ENCODE measurements around the gene NCAM2.

Gene NCAM2

GRCh38 chr21:21309510-21309909 is 311.3 kb downstream of the NCAM2 start:
- H3K4me1 ChIP-seq (ENCODE audit: insufficient read depth, low read length, severe bottlenecking), result no peaks in the 10 kb centered on the region
- H3K36me3 ChIP-seq (ENCODE audit: insufficient read depth, low read length), result no peaks in the 10 kb centered on the region
- no peak overlapping the region for H3K4me3 ChIP-seq (ENCODE audit: low read depth, low read length, poor library complexity, severe bottlenecking)
- H3K4me2 ChIP-seq (ENCODE audit: low read length), result no peak overlapping the region
- no peaks in the 10 kb centered on the region for H3K27me3 ChIP-seq (ENCODE audit: insufficient read depth, low read length)
- no peaks in the 10 kb centered on the region for H3K79me2 ChIP-seq (ENCODE audit: insufficient read depth, low read length)
- H3K27ac ChIP-seq (ENCODE audit: low read depth, low read length, poor library complexity, severe bottlenecking), result no peak overlapping the region
- H2AFZ ChIP-seq (ENCODE audit: low read length), result no peak overlapping the region
- no peaks in the 10 kb centered on the region for H3K9me3 ChIP-seq (ENCODE audit: low read length)
- no peaks in the 10 kb centered on the region for H3F3A ChIP-seq (ENCODE audit: insufficient read depth, low read length)
- no peaks in the 10 kb centered on the region for H4K20me1 ChIP-seq (ENCODE audit: insufficient read depth, low read length)
- H3K9me2 ChIP-seq (ENCODE audit: low read depth, low read length), result no peaks in the 10 kb centered on the region
- no peak overlapping the region for H3K9ac ChIP-seq (ENCODE audit: low read length)
- no peak for TF ChIP-seq EZH2 (IDR thresholded peaks at IDR 0.05; ENCODE audit: borderline replicate concordance, low read length)
- TF ChIP-seq CTCF (IDR thresholded peaks at IDR 0.05; ENCODE audit: low read length), result no peak

GRCh38 chr21:21324297-21324696 is 326.1 kb downstream of the NCAM2 start:
- Histone ChIP-seq H3K4me2 (ENCODE audit: low read length) (no peak overlapping the region), H3K9me3 (ENCODE audit: low read length) (no peaks in the 10 kb centered on the region), H3K36me3 (ENCODE audit: insufficient read depth, low read length) (no peaks in the 10 kb centered on the region), H3K4me3 (ENCODE audit: low read depth, low read length, poor library complexity, severe bottlenecking) (no peak overlapping the region), H3K9ac (ENCODE audit: low read length) (no peak overlapping the region), H3K27ac (ENCODE audit: low read depth, low read length, poor library complexity, severe bottlenecking) (no peak overlapping the region), H3K79me2 (ENCODE audit: insufficient read depth, low read length) (no peaks in the 10 kb centered on the region), H4K20me1 (ENCODE audit: insufficient read depth, low read length) (no peaks in the 10 kb centered on the region), H3K27me3 (ENCODE audit: insufficient read depth, low read length) (no peaks in the 10 kb centered on the region), H3K9me2 (ENCODE audit: low read depth, low read length) (no peaks in the 10 kb centered on the region), H3K4me1 (ENCODE audit: insufficient read depth, low read length, severe bottlenecking) (no peaks in the 10 kb centered on the region), H2AFZ (ENCODE audit: low read length) (no peak overlapping the region), H3F3A (ENCODE audit: insufficient read depth, low read length) (no peaks in the 10 kb centered on the region)
- TF ChIP-seq EZH2 (IDR thresholded peaks at IDR 0.05; ENCODE audit: borderline replicate concordance, low read length), result no peak
- no peak for TF ChIP-seq CTCF (IDR thresholded peaks at IDR 0.05; ENCODE audit: low read length)

GRCh38 chr21:21332492-21332891 is 334.3 kb downstream of the NCAM2 start:
- Histone ChIP-seq H3K27me3 (ENCODE audit: insufficient read depth, low read length) (no peaks in the 10 kb centered on the region), H3K36me3 (ENCODE audit: insufficient read depth, low read length) (no peaks in the 10 kb centered on the region), H2AFZ (ENCODE audit: low read length) (no peak overlapping the region), H3K4me1 (ENCODE audit: insufficient read depth, low read length, severe bottlenecking) (no peaks in the 10 kb centered on the region), H3K79me2 (ENCODE audit: insufficient read depth, low read length) (no peaks in the 10 kb centered on the region), H3K4me2 (ENCODE audit: low read length) (no peak overlapping the region), H3K9ac (ENCODE audit: low read length) (no peak overlapping the region), H3F3A (ENCODE audit: insufficient read depth, low read length) (no peaks in the 10 kb centered on the region), H3K4me3 (ENCODE audit: low read depth, low read length, poor library complexity, severe bottlenecking) (no peak overlapping the region), H4K20me1 (ENCODE audit: insufficient read depth, low read length) (no peaks in the 10 kb centered on the region), H3K27ac (ENCODE audit: low read depth, low read length, poor library complexity, severe bottlenecking) (no peak overlapping the region), H3K9me3 (ENCODE audit: low read length) (no peaks in the 10 kb centered on the region), H3K9me2 (ENCODE audit: low read depth, low read length) (no peaks in the 10 kb centered on the region)
- TF ChIP-seq CTCF (IDR thresholded peaks at IDR 0.05; ENCODE audit: low read length) (no peak), EZH2 (IDR thresholded peaks at IDR 0.05; ENCODE audit: borderline replicate concordance, low read length) (no peak)

All from OCI-LY1 (cell line).